Esophagus muscularis mucosa (tissue), 4 donors: ENCODE data around the gene RIGI.

Source experiments
- CTCF ChIP-seq, 3 experiments: fragments of 200-600 bp in 2 of 3; fragments of 450-650 bp in 1 of 3; sonication (generic) in 2 of 3; IDR thresholded peaks; one replicate each; pipeline ENCODE4 v1.5.1; 2017 to 2019; ENCODE audit warnings: antibody characterized with exemption in 3 of 3, mild to moderate bottlenecking in 2 of 3, moderate library complexity in 1 of 3
- EP300 ChIP-seq: sonication (generic); formaldehyde crosslinking; IDR thresholded peaks from one replicate; pipeline ENCODE4 v1.6.1; 2017; ENCODE audit warnings: antibody characterized with exemption
- POLR2A ChIP-seq: fragments of 450-650 bp; IDR thresholded peaks from one replicate; pipeline ENCODE4 v1.6.1; 2017; ENCODE audit warnings: antibody characterized with exemption, moderate library complexity, mild to moderate bottlenecking, low read depth
- POLR2AphosphoS5 ChIP-seq, 2 donors: sonication (generic); formaldehyde crosslinking; IDR thresholded peaks; one replicate each; pipeline ENCODE4 v1.6.1; 2017; ENCODE audit warnings: antibody characterized with exemption in 2 of 2

- no peak for TF ChIP-seq EP300
- no peak for TF ChIP-seq CTCF (IDR thresholded peaks at IDR 0.05)
- no peak for TF ChIP-seq POLR2AphosphoS5 (IDR thresholded peaks at IDR 0.05)
- TF ChIP-seq POLR2A: no peak
These were observed 17.3 kb downstream of the RIGI start for GRCh38 chr9:32508728-32509127.
